ENCODE results near the gene ZNF697. TPM values are rescaled to one million over a fixed set of nuclear protein-coding genes. Genes with fewer than 3 reads are reported as not detected.

Gene ZNF697
- total RNA-seq, 4 donors from 2014 or later: 2.4 to 25.5 (median 7.9) TPM

DNA sequence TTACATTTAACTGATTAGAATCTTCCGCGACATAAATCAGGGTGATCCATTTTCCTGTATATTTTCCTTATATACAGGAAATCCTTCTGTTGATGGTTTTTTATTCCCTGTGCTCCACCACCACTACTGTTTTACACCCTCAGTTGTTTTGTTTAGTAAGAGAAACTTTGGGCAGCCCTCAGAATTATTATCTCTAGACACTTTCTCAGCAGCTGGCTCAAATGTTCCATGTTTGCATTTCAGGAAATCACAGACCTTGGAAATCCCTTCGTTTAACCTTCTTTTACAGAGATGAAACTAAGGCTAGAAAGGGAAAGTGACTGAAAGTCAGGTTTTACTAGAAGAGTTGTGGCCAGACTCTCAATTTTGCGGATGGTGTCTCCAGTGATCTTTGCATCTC is 15.2 kb downstream of the ZNF697 start:
- intact Hi-C loops (cut with DNase I; ENCODE audit: low total_unique reads): no loop called here
- Histone ChIP-seq H3K27me3 (no peaks in the 10 kb centered on the region), H3K36me3 (no peaks in the 10 kb centered on the region), H3K27ac (peak overlapping the region in 1 of 2 donors; percentile 43), H3K9me3 (no peaks in the 10 kb centered on the region), H3K4me1 (peaks cover 0 to 14% of the 10 kb centered on the region in 2 donors), H3K4me3 (no peak overlapping the region)
- TF ChIP-seq, protein P1, sequence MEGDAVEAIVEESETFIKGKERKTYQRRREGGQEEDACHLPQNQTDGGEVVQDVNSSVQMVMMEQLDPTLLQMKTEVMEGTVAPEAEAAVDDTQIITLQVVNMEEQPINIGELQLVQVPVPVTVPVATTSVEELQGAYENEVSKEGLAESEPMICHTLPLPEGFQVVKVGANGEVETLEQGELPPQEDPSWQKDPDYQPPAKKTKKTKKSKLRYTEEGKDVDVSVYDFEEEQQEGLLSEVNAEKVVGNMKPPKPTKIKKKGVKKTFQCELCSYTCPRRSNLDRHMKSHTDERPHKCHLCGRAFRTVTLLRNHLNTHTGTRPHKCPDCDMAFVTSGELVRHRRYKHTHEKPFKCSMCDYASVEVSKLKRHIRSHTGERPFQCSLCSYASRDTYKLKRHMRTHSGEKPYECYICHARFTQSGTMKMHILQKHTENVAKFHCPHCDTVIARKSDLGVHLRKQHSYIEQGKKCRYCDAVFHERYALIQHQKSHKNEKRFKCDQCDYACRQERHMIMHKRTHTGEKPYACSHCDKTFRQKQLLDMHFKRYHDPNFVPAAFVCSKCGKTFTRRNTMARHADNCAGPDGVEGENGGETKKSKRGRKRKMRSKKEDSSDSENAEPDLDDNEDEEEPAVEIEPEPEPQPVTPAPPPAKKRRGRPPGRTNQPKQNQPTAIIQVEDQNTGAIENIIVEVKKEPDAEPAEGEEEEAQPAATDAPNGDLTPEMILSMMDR (IDR thresholded peaks at IDR 0.05): no peak
- TF ChIP-seq POLR2A (IDR thresholded peaks at IDR 0.05): no peak
- DNase-seq: no peak

DNA sequence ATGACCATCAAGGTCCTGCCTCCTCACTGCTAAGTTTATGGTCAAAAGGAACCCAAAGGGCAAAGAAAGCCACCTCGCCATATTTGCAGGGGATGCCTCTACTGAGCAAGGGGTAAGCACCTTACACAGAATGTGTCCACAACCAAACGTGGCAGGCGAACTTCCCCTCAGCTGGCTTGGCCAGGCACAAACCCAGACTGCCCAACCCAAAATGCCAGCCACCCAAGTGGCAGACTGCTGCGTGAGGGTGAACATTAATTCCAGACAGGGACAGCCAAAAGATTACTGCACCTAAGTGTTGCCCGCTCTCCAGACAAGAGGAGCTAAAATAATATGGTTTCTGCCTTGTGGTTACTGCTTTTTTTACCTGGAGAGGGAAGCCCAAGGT is 16.0 kb downstream of the ZNF697 start:
- intact Hi-C loops (cut with DNase I; ENCODE audit: low total_unique reads): no loop called here

DNA sequence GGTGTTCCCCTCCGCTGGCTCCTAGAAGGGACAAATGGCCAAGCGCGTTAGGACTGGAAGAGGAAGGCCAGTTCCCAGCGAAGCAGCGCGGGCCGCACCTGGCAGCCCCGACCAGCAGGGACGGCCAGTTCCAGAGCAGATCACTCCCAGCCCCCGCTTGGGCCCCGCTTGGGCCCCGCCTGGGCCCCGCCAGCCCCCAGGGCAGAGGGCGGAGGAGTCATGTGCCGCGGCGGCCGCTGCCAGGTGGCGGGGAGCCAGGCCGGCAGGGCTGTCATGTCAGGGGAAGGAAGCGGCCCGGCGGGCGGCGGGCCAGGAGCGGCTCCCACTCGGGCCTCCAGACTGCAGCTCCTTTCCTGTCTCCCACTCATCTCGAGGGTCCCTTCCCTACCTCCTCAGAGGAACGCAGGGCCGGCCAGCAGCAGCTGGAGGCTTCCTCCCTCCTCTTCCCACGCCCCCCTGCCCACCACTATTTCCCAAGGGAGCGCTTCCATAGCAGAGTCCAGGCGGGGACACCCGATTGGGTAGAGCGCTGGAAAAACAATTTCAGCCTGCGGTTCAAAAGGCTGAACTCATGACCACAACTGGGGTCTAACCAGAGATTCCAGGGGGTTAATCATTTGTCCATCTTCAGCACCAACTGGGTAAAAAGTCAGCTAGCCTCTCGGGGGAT is 16.5 kb downstream of the ZNF697 start:
- H3K9me3 ChIP-seq: no peaks in the 10 kb centered on the region
- H3K4me3 ChIP-seq: peak overlapping the region; percentile 11 to 31
- H3K27ac ChIP-seq: peak overlapping the region; percentile 65 to 71
- intact Hi-C loops (cut with DNase I; ENCODE audit: low total_unique reads): no loop called here
- H3K27me3 ChIP-seq: no peaks in the 10 kb centered on the region
- TF ChIP-seq, protein P1 (IDR thresholded peaks at IDR 0.05): no peak
- TF ChIP-seq POLR2A (IDR thresholded peaks at IDR 0.05): no peak
- H3K4me1 ChIP-seq: peaks cover 0 to 17% of the 10 kb centered on the region in 2 donors
- peak; percentile 86 to 93 for DNase-seq
- H3K36me3 ChIP-seq: no peaks in the 10 kb centered on the region

More for the DNA sequence above, 16.0 kb downstream of the ZNF697 start:
- no peaks in the 10 kb centered on the region for H3K36me3 ChIP-seq
- peak overlapping the region; percentile 65 to 71 for H3K27ac ChIP-seq
- H3K4me3 ChIP-seq: peak overlapping the region; percentile 11 to 31
- H3K9me3 ChIP-seq: no peaks in the 10 kb centered on the region
- DNase-seq: no peak
- no peaks in the 10 kb centered on the region for H3K27me3 ChIP-seq
- TF ChIP-seq, protein P1 (IDR thresholded peaks at IDR 0.05): no peak
- no peak for TF ChIP-seq POLR2A (IDR thresholded peaks at IDR 0.05)
- peaks cover 0 to 15% of the 10 kb centered on the region in 2 donors for H3K4me1 ChIP-seq

DNA sequence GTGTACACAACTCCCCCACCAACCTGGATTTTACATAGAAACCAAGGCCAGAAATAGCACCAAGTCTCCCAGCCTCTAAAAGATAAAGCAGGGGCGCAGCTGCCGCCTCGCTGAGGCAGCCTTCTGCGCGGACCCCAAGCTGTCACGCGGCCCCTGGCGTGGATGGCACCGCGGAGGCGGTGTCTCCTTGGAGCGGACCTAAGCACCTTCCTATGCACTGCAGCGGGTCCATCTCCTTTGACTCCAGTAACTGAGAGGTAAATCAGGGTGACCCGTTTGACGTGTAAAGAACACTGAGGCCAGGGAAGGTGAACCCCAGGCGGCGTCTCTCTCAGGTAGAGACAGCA is 17.0 kb downstream of the ZNF697 start:
- Histone ChIP-seq H3K4me1 (peaks cover 0 to 17% of the 10 kb centered on the region in 2 donors), H3K27me3 (no peaks in the 10 kb centered on the region), H3K27ac (peak overlapping the region; percentile 65 to 71), H3K9me3 (no peaks in the 10 kb centered on the region), H3K36me3 (no peaks in the 10 kb centered on the region), H3K4me3 (peak overlapping the region; percentile 11 to 31)
- no peak for TF ChIP-seq POLR2A (IDR thresholded peaks at IDR 0.05)
- TF ChIP-seq, protein P1 (IDR thresholded peaks at IDR 0.05): no peak
- intact Hi-C loops (cut with DNase I; ENCODE audit: low total_unique reads): no loop called here
- no peak for DNase-seq

DNA sequence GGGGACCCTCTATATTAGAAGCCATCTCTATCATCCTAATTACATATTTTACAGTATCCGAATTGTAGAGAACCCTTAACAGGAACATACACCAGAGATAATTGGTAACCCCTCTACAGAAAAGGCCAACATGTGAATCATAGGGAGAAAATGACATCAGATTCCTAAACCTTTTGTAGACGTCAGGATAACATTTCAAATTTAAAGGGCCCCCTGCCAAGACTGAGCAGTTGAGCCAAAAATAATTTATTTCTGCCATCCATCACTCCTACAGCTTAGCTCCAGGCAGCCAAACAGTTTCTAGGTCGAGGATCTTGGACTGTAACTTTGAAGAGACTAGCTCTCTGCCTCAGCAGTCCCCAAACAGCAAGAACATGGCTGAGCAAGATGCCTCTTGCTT is 21.2 kb downstream of the ZNF697 start:
- no peaks in the 10 kb centered on the region for H3K36me3 ChIP-seq
- no peaks in the 10 kb centered on the region for H3K9me3 ChIP-seq
- H3K4me3 ChIP-seq: no peak overlapping the region
- peak; percentile 31 to 53 for DNase-seq
- no peak for TF ChIP-seq POLR2A (IDR thresholded peaks at IDR 0.05)
- intact Hi-C loops (cut with DNase I; ENCODE audit: low total_unique reads): no loop called here
- H3K4me1 ChIP-seq: peaks cover 0 to 15% of the 10 kb centered on the region in 2 donors
- H3K27ac ChIP-seq: peak overlapping the region; percentile 14 to 47
- H3K27me3 ChIP-seq: no peaks in the 10 kb centered on the region
